ENCODE data around the gene GPC5.
A peak's percentile ranks its signal among the peaks of the same experiment; 100 is the strongest.
"Not testable (repeated sequence)": the region's sequence is repeated elsewhere in the genome, so short reads cannot be mapped to it uniquely, and the experiment has no call there.

GPC5 gene

GRCh38 chr13:91368676-91369440 is 29.6 kb upstream of the GPC5 start:
- peak in 1 of 2 donors; percentile 12 for DNase-seq (ENCODE audit: extremely low read depth in 1 of 2, low read depth in 1 of 2)

GRCh38 chr13:91369441-91369831 is 29.0 kb upstream of the GPC5 start:
- DNase-seq (ENCODE audit: extremely low read depth in 1 of 2, low read depth in 1 of 2), result peak in 1 of 2 donors; percentile 21

- no peak for DNase-seq (ENCODE audit: extremely low read depth in 1 of 2, low read depth in 1 of 2)
Observed at GRCh38 chr13:91370501-91370900, 27.9 kb upstream of the GPC5 start.

GRCh38 chr13:91372911-91373310 is 25.5 kb upstream of the GPC5 start:
- DNase-seq (ENCODE audit: extremely low read depth in 1 of 2, low read depth in 1 of 2), result no peak

- no peak for DNase-seq (ENCODE audit: extremely low read depth in 1 of 2, low read depth in 1 of 2)
Observed at GRCh38 chr13:91375116-91375729, 23.2 kb upstream of the GPC5 start.

GRCh38 chr13:91381371-91381770 is 17.1 kb upstream of the GPC5 start:
- no peak for DNase-seq (ENCODE audit: extremely low read depth in 1 of 2, low read depth in 1 of 2)

- DNase-seq (ENCODE audit: extremely low read depth in 1 of 2, low read depth in 1 of 2), result no peak
Observed at GRCh38 chr13:91383836-91384235, 14.6 kb upstream of the GPC5 start.

- DNase-seq (ENCODE audit: extremely low read depth in 1 of 2, low read depth in 1 of 2), result no peak
Observed at GRCh38 chr13:91384896-91385295, 13.5 kb upstream of the GPC5 start.

- no peak for DNase-seq (ENCODE audit: extremely low read depth in 1 of 2, low read depth in 1 of 2)
Observed at GRCh38 chr13:91389186-91389585, 9.2 kb upstream of the GPC5 start.

- no peak for DNase-seq (ENCODE audit: extremely low read depth in 1 of 2, low read depth in 1 of 2)
Observed at GRCh38 chr13:91397595-91397994, 826 bp upstream of the GPC5 start.

GRCh38 chr13:91399189-91400062 is 1.0 kb downstream of the GPC5 start:
- no peak for DNase-seq (ENCODE audit: extremely low read depth in 1 of 2, low read depth in 1 of 2)

GRCh38 chr13:91400063-91400399 is 1.6 kb downstream of the GPC5 start:
- no peak for DNase-seq (ENCODE audit: extremely low read depth in 1 of 2, low read depth in 1 of 2)

- DNase-seq (ENCODE audit: extremely low read depth in 1 of 2, low read depth in 1 of 2), result no peak
Observed at GRCh38 chr13:91400671-91401070, 2.2 kb downstream of the GPC5 start.

GRCh38 chr13:91401920-91402319 is 3.5 kb downstream of the GPC5 start:
- DNase-seq (ENCODE audit: extremely low read depth in 1 of 2, low read depth in 1 of 2), result no peak

- no peak for DNase-seq (ENCODE audit: extremely low read depth in 1 of 2, low read depth in 1 of 2)
Observed at GRCh38 chr13:91405240-91405639, 6.8 kb downstream of the GPC5 start.

- no peak for DNase-seq (ENCODE audit: extremely low read depth in 1 of 2, low read depth in 1 of 2)
Observed at GRCh38 chr13:91406619-91407018, 8.2 kb downstream of the GPC5 start.

GRCh38 chr13:91408971-91409370 is 10.6 kb downstream of the GPC5 start:
- DNase-seq (ENCODE audit: extremely low read depth in 1 of 2, low read depth in 1 of 2), result no peak

GRCh38 chr13:91416579-91416978 is 18.2 kb downstream of the GPC5 start:
- DNase-seq (ENCODE audit: extremely low read depth in 1 of 2, low read depth in 1 of 2), result not testable (repeated sequence)

- no peak for DNase-seq (ENCODE audit: extremely low read depth in 1 of 2, low read depth in 1 of 2)
Observed at GRCh38 chr13:91417660-91418325, 19.4 kb downstream of the GPC5 start.

GRCh38 chr13:91426913-91427312 is 28.5 kb downstream of the GPC5 start:
- no peak for DNase-seq (ENCODE audit: extremely low read depth in 1 of 2, low read depth in 1 of 2)

GRCh38 chr13:91438674-91439073 is 40.3 kb downstream of the GPC5 start:
- not testable (repeated sequence) for DNase-seq (ENCODE audit: extremely low read depth in 1 of 2, low read depth in 1 of 2)
